Frontal cortex (tissue), 4 donors: ENCODE data around the gene ACLY. TPM values are rescaled to one million over a fixed set of nuclear protein-coding genes. Genes with fewer than 3 reads are reported as not detected.
A peak's percentile ranks its signal among the peaks of the same experiment; 100 is the strongest.

Experiments
- DNase-seq, 2 donors: peaks; one replicate each; pipeline ENCODE4 v3.0.0; 2012; ENCODE audit warnings: low spot score in 2 of 2
- FAIRE-seq: peaks from 2 replicates; lab custom pipeline; 2012; peaks lifted over from hg19 to GRCh38; lab: Jason Lieb, UNC
- total RNA-seq: library from RNA; depleted of rRNA; stranded (reverse); fragments of >200 nt; gene quantifications from one replicate; pipeline ENCODE4 v1.2.3, GENCODE V29; 2014
- donor health status: control.
- donor health status: control.
- donor health status: control.

The ACLY gene
- total RNA-seq, result 140 TPM

- FAIRE-seq (peak; percentile 47), DNase-seq (peak; percentile 99 to 100)
Measured at GRCh38 chr17:41918314-41919164, at the start of gene ACLY. Gene ACLY (minus strand): TSS chr17:41918951. CDS start chr17:41913873, 5,078 bp downstream.

GRCh38 chr17:41967921-41968578 is 49.3 kb upstream of the ACLY start:
- FAIRE-seq (no peak), DNase-seq (no peak)

DNA sequence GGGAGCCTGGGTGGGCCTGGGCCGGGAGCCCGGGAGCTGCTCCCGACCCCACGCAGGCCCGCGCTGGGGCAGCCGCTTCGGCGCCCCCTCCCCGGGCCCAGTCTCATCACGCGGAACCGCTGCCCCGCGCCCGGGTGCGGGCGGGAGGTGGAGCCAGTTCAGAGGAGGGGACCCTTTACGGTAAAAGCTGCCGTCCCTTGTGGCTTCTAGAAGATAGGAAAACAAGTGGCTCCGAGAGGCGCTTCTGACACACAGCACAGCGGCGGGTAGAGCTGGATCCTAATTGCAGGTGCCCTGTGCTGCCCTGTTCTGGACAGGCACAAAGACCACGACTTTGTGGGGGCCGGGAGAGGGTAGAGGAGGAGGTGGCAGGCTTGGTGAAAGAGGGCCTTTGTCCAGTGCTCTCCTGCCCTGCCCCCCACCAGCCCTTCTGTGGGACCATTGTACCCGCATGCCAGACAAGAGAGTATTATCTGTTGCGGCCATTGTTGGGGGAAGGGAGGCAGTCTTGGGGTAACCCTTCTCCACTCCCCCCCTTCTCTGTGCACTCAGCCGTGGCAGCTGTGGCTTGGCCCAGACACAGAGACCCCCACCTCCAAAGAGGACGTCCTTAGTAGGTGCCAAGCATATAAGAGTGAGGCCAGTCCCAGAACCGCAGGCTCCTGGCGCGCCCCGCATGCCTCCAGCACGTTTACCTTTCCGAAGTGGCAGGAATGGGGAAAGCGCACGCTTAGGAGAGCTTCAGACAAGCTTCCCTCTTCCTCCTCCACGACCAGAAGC is 48.6 kb upstream of the ACLY start:
- FAIRE-seq, result no peak
- peak; percentile 65 to 78 for DNase-seq

- FAIRE-seq (no peak), DNase-seq (peak; percentile 96)
Measured at GRCh38 chr17:41966463-41967140, 47.9 kb upstream of the ACLY start, which contains the start of gene CNP. Gene CNP (plus strand): TSS chr17:41966795. CDS start chr17:41966885, 90 bp downstream.

DNA sequence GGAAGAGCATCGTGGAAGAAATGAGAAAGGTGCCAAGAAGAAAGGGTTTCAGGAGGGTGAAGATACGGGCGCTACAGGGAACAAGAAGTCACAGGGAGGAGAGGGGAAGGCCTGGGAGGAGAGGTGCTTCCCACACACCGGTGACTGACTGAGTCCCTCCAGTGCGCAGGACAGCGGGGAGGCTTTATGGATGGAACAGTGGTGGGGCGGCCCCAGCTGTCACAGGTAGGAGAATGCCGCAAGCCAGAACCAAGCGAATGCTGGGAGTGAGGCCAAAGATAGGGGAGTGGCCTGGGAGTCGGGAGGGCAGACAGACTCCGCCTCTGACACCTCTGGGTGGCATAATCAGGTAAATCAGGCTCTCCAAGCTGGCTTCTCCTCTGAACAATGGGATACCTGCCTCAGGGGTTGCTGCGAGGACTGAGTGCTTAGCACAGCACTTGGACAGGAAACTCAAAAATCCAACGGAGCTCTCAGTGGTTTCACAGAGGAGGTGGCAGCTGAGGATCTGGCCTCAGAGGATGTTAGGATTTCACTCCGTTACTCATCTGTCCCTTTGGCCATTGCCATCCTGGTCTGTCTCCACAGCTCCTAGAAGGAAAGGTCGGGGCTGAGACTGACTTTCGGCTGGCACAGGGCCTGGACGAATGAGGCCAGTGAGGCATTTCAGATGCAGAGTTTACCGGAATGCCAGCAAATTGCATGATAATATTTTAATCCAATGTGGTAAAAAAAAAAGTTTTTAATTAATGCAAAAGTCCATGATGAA is 47.1 kb upstream of the ACLY start:
- no peak for FAIRE-seq

DNA sequence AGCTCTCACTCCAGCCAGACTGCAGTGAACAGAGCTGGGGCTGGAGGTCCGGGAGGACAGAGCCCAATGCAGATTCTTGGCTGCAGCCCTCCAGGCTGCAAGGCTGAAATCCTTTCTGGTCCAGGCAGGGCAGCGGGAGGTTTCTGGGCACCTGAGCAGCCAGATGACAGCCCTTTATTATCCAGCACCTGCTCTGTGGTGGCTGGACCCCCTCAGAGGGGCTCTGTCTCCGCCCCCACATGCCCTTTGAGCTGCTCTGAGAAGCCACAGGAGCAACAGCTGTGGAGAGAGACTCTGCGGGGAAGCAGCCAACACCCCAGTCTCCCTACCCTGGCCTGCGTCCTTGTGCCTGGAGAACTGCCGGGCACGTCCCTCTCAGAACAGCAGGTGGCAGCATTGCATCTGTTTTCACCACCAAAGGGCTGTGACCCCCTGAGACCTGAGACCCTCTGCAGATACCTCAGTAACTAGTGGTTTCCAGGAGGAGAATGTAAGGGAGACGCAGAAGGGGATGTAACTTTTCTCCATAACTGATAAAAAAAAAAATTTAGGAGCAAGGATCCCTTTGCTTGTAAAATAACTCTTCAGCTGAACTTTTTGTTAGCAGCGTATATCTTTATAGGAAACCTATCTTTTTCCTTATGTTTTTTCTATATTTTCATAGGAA is 44.1 kb upstream of the ACLY start:
- DNase-seq, result peak; percentile 69 to 82
- FAIRE-seq, result no peak

More for the DNA sequence above, 47.1 kb upstream of the ACLY start:
- peak in 1 of 2 donors; percentile 50 for DNase-seq

- no peak for DNase-seq
- no peak for FAIRE-seq
Measured at GRCh38 chr17:41962111-41962510, 43.4 kb upstream of the ACLY start.

- FAIRE-seq (no peak), DNase-seq (no peak)
Measured at GRCh38 chr17:41959336-41960095, 40.8 kb upstream of the ACLY start.

GRCh38 chr17:41959030-41959335 is 40.2 kb upstream of the ACLY start:
- FAIRE-seq (no peak), DNase-seq (no peak)

DNA sequence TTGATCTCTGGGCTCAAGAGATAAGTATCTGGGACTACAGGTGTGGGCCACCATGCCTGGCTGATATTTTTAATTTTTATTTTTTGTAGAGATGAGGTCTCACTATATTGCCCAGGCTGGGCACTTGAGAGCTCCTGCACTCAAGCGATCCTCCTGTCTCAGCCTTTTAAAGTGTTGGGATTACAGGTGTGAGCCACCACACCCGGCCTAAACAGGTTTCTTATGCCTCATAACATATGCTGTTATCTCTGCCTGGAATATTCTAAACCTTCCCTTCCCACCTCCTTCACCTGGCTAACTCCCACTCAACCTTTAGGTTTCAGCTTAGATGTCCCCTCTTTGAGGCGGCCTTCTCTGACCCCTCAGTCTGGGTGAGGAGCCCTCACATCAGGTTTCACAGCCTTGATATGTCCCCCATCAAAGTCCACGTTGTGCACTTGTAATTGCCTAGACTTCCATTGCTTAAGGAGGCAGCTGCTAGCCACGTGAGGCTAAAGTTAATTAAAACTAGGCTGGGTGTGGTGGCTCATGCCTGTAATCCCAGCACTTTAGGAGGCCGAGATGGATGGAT is 39.2 kb upstream of the ACLY start:
- DNase-seq, result no peak
- no peak for FAIRE-seq

DNA sequence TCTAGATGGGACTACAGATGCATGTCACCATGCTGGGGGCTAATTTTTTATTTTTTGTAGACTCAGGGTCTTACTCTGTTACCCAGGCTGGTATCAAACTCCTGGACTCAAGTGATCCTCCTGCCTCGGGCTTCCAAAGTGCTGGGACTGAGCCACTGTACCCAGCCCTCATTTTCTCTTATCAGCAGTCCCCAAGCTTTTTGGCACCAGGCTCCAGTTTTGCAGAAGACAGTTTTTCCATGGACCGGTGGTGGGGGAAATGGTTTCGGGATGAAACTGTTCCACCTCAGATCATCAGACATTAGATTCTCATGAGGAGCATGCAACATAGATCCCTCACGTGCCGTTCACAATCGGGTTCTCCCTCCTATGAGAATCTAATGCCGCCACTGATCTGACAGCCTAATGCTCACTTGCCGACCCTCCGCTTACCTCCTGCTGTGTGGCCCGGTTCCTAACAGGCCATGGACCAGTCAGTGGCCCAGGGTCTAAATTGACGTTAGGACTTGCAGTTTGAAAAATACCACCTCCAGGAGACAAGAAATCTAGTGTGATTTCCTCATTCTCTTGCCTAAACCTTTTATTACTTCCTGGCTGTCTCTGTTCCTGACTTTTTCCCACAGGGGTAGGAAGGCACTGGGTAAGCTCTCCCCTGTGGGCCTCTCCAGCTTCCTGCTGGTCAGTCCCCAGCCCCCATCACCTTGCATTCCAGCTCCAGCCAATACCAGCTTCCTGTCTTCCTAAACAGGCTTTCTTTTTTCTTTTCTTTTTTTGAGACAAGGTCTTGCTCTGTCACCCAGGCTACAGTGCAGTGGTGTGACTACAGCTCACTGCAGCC is 38.5 kb upstream of the ACLY start:
- FAIRE-seq, result no peak
- no peak for DNase-seq

GRCh38 chr17:41956522-41956921 is 37.8 kb upstream of the ACLY start:
- no peak for FAIRE-seq
- DNase-seq, result no peak

DNA sequence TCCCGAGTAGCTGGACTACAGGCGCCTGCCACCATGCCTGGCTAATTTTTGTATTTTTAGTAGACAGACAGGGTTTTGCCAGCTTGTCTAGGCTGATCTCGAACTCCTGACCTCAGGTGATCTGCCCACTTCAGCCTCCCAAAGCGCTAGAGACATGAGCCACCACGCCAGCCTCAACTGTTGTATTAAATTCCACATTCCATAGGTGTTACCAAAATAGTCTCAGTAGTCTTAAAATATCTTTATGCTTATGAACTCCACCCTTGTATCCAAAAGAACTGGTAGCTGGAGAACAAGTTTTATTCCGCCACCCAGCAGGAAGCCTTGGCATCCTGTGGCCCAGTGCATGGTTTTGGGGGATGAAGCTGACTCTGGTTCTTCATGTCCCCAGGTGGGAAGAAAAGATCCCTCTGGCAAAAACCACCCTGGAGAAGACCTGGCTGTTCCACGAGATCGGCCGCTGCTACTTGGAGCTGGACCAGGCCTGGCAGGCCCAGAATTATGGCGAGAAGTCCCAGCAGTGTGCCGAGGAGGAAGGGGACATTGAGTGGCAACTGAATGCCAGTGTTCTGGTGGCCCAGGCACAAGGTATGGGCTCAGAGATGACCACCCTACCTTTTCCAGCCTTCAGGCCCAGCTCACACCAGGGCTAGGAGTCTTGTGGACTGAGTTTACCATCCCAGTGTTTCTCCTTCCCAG is 30.2 kb upstream of the ACLY start:
- DNase-seq (no peak), FAIRE-seq (no peak)

- FAIRE-seq, result no peak
- no peak for DNase-seq
Measured at GRCh38 chr17:41944943-41945342, 26.2 kb upstream of the ACLY start.

GRCh38 chr17:41943492-41943891 is 24.7 kb upstream of the ACLY start:
- DNase-seq (no peak), FAIRE-seq (no peak)
